ENCODE measurements around the gene ATXN10.

GRCh38 chr22:45657701-45658100, 13.9 kb upstream of the ATXN10 start:
- TF ChIP-seq CTCF (IDR thresholded peaks at IDR 0.05; ENCODE audit: low read depth, low read length) (no peak), POLR2A (IDR thresholded peaks at IDR 0.05; ENCODE audit: extremely low read depth, insufficient read length) (no peak)

Measured in NB4 (cell line).